Liver (tissue), 3 donors: ENCODE data around the gene PACS1.

Source experiments
- ATF3 ChIP-seq: IDR thresholded peaks from 2 replicates; pipeline ENCODE4 v1.6.1; 2016; ENCODE audit warnings: antibody characterized with exemption
- CTCF ChIP-seq: fragments of 150-350 bp; IDR thresholded peaks from 2 replicates; pipeline ENCODE4 v1.5.1; 2017; ENCODE audit warnings: improper control_type of control experiment, low read depth, low read length; ENCODE audit not compliant: missing input control
- EGR1 ChIP-seq, 2 donors: IDR thresholded peaks; 2 replicates each; pipeline ENCODE4 v1.6.1; 2016 to 2018; ENCODE audit warnings: antibody characterized with exemption in 2 of 2, low read depth in 2 of 2
- FOXA1 ChIP-seq: IDR thresholded peaks from 2 replicates; pipeline ENCODE4 v1.6.1; 2016; ENCODE audit warnings: antibody characterized with exemption
- GABPA ChIP-seq, 2 donors: IDR thresholded peaks in 1 of 2; conservative IDR thresholded peaks in 1 of 2; 2 replicates each; pipeline ENCODE4 v1.6.1; 2016; ENCODE audit warnings: antibody characterized with exemption in 2 of 2, mild to moderate bottlenecking in 1 of 2, moderate library complexity in 1 of 2
- JUND ChIP-seq, 2 donors: IDR thresholded peaks; 2 replicates each; pipeline ENCODE4 v1.6.1; 2016; ENCODE audit warnings: antibody characterized with exemption in 2 of 2
- MAX ChIP-seq: IDR thresholded peaks from 2 replicates; pipeline ENCODE4 v1.6.1; 2016; ENCODE audit warnings: antibody characterized with exemption
- RAD21 ChIP-seq, 2 donors: IDR thresholded peaks; 2 replicates each; pipeline ENCODE4 v1.6.1; 2016; ENCODE audit warnings: antibody characterized with exemption in 2 of 2, mild to moderate bottlenecking in 2 of 2
- SP1 ChIP-seq: IDR thresholded peaks from 2 replicates; pipeline ENCODE4 v1.6.1; 2018; ENCODE audit warnings: antibody characterized with exemption, mild to moderate bottlenecking
- TAF1 ChIP-seq: conservative IDR thresholded peaks from 2 replicates; pipeline ENCODE4 v1.6.1; 2016; ENCODE audit warnings: antibody characterized with exemption, mild to moderate bottlenecking
- YY1 ChIP-seq: IDR thresholded peaks from 2 replicates; pipeline ENCODE4 v1.6.1; 2016; ENCODE audit warnings: antibody characterized with exemption, mild to moderate bottlenecking
- ZBTB33 ChIP-seq: IDR thresholded peaks from 2 replicates; pipeline ENCODE4 v1.6.1; 2016; ENCODE audit warnings: antibody characterized with exemption
- TF ChIP-seq, protein P1 (sequence below): IDR thresholded peaks from 2 replicates; pipeline ENCODE4 v1.6.1; 2016; ENCODE audit warnings: antibody characterized with exemption, mild to moderate bottlenecking
- donor health status: healthy.
- donor health status: healthy.

DNA sequence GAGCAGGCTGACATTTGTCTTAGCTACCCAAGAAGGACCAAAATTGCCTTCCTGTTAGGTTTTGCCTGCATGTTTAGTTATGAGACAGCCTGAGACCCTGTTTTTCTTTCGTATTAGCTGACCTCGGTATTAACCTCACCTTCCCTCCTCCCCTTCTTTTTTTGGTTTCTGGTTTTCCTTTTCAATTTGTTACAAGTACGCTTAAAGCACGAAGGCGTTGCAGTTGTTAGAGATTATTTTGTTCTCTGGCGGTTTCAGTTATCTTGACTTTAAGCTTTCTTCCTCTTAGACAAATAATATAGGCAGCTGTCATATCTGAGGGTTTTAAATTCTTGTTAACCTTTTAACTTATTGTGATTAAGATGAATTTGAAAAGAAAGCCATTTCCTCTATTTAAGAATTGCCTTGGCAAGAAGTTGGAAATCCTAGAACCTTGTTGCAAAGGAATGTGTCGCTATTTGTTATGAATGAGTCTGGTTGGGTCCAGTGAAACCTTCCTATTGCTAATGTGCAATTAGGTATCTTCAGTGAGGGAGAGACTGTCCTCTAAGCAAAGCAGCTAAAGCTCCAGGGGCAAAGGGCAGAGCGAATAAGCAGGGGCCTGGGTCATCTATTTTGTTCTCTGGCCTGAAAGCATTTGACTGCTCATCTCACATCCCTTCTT, 45.7 kb downstream of the PACS1 start:
- TF ChIP-seq CTCF (no peak), GABPA (IDR thresholded peaks at IDR 0.05 in 1 of 2, conservative IDR thresholded peaks at IDR 0.05 in 1 of 2) (no peak), RAD21 (IDR thresholded peaks at IDR 0.05) (no peak), ATF3 (no peak), ZBTB33 (no peak), TAF1 (no peak), YY1 (no peak), MAX (no peak), JUND (IDR thresholded peaks at IDR 0.05) (no peak), EGR1 (IDR thresholded peaks at IDR 0.05; ENCODE audit: low read depth in 2 of 2) (no peak), SP1 (no peak), FOXA1 (no peak)
- TF ChIP-seq, protein P1, sequence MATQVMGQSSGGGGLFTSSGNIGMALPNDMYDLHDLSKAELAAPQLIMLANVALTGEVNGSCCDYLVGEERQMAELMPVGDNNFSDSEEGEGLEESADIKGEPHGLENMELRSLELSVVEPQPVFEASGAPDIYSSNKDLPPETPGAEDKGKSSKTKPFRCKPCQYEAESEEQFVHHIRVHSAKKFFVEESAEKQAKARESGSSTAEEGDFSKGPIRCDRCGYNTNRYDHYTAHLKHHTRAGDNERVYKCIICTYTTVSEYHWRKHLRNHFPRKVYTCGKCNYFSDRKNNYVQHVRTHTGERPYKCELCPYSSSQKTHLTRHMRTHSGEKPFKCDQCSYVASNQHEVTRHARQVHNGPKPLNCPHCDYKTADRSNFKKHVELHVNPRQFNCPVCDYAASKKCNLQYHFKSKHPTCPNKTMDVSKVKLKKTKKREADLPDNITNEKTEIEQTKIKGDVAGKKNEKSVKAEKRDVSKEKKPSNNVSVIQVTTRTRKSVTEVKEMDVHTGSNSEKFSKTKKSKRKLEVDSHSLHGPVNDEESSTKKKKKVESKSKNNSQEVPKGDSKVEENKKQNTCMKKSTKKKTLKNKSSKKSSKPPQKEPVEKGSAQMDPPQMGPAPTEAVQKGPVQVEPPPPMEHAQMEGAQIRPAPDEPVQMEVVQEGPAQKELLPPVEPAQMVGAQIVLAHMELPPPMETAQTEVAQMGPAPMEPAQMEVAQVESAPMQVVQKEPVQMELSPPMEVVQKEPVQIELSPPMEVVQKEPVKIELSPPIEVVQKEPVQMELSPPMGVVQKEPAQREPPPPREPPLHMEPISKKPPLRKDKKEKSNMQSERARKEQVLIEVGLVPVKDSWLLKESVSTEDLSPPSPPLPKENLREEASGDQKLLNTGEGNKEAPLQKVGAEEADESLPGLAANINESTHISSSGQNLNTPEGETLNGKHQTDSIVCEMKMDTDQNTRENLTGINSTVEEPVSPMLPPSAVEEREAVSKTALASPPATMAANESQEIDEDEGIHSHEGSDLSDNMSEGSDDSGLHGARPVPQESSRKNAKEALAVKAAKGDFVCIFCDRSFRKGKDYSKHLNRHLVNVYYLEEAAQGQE, result no peak
